Activated T-cell treated with anti-CD3 and anti-CD28 coated beads for 48 hours (primary cell): ENCODE results near the gene TMEM100.

Experiments used
- DNase-seq: peaks from one replicate; pipeline ENCODE4 v3.0.0-alpha.2; 2020; ENCODE audit warnings: low read depth

The TMEM100 gene, protein sequence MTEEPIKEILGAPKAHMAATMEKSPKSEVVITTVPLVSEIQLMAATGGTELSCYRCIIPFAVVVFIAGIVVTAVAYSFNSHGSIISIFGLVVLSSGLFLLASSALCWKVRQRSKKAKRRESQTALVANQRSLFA

DNA sequence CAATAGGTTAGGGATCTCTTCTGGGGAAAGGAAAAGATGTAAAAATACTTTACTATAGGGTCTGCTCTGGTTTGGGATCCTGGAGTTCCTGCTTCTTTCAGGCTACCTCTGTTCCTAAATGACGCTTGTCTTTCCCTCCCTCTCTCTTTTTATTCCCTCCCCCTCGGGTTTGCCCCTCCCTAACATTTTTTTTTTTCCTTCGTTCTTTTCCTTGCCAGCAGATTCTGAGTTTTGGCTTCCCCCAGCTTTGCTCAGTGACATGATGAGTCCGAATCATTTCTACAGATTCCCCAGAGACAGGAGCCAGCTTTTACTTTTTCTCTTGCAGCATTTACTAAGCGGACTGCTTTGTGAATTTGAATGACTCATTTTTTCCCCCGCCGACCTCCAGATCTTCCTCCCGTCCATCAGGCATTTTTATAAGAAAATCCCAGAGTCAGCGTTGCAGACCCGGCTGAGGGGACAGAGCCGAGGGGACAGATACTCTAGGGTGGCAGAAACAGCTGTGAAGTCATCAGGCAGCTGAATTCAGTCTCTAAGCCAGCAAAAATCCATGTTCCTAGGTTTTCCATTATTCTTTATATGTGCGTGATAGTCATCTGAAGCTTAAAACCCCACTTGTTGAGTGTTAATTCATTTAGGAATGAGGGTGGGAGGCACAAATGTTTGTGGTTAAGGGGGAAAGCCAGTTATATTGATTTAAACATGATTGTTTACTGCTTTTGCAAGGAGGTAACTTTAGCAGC, at the start of gene TMEM100:
Gene TMEM100 (minus strand): TSS at position 123 of the 746 bp plus-strand sequence. CDS start 1,794 bp downstream, outside the sequence.
- no peak for DNase-seq

DNA sequence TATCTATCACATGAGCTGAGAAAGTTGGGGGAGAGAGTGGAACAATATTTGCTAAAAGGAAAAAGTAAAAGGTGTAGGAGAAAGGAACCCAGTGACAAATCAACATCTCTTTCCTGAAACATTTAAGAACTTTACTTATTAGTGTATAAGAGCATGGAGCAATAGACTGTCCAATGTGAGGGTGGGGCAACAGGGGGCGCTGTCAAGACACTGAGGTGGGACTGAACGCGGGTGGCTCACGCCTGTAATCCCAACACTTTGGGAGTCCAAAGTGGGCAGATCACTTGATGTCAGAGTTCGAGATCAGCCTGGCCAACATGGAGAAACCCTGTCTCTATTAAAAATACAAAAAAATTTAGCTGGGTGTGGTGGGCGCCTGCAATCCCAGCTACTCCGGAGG, 49.4 kb upstream of the TMEM100 start:
- DNase-seq = no peak

DNA sequence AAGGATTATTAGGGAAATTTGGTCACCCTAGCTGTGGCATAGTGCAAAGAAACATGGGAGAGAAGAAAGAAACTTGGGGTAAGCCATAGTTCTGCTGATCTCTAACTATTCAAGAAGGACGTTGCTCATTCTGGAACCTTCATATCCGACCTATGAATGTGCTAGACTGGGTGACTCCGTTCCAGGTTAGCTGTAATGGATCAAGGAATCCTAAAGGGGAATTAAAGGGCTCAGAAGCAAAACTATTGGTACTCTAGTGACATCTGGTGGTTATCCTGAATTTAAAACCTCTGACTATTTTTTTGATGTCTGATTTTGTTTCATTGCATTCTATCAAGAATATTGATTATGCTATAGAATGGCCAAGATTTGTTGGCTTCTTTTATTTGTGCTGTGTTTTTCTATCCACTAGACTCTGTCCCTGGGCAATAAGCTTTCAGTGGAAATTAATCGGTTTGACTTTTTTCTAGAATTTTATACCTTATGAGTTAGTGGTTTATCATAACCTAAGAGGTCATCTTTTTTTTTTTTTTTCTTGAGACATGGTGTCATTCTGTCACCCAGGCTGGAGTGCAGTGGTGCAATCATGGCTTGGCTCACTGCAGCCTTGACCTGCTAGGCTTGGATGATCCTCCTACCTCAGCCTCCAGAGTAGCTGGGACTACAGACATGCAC, 47.7 kb upstream of the TMEM100 start:
- no peak for DNase-seq

DNA sequence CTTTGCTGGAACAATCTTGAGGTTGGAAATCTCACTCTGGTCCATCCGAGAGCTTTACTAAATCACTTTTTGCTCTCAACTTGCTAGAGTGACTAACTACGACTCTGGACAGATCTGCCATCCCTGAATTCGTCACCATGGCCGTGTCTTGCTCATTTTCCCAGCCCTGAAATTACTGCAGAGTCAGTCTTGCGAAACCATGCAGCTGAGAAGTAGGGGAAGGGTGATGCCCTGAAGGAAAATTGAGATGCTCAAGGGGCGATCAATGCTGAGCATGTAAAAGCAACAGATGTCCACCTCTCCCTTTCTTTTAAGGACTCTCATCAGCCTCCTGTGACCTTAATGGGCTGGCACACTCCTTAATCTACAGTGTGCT, 46.9 kb upstream of the TMEM100 start:
- no peak for DNase-seq

DNA sequence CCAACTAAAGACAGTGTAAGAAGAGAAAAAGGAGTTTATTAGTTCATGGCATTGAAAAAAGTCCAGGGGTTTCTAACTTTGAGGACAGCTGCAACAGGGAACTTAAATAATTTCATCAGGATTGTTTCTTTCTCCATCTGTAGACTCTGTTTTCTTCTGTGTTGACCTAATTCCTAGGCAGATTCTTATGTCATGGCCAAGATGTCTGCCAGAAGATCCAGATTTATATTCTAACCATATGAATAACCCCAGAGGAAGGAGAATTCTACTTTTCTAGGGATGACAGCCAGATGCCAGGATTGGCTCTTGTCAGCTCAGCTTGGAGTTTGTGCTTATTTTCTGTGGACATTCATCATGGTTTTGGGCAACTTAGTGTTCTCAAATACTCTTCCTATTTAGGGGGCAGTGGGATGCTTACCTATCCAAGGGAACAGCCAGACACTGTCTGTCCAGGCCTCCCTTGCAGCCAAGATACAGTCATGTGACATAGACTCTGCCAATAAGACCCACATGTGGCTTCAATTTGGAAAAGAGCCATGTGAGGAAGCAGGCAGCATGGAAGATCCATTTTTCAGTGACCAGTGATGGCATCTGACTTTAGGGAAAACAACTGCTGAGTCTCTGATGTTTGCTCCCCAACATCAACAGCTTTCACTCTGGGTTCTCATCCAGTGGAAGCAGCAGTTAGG, 46.4 kb upstream of the TMEM100 start:
- no peak for DNase-seq

DNA sequence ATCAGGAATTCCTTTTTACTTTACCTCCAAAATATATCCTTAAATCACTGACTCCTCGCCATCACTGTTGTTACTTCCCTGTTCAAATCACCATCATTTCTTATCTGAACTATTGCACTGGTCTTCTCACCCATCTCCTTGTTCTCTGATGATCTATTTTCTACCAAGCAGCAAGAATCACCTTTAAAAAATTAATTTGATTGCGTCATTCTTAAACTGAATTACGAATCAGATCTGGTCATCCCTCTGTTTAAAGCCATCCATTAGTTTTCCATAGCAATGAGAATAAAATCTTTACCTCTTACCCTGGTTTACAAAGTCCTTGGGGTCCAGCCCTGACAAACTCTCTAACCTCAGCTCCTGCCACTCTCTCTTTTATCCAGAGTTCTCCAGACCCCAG, 42.8 kb upstream of the TMEM100 start:
- DNase-seq = no peak

DNA sequence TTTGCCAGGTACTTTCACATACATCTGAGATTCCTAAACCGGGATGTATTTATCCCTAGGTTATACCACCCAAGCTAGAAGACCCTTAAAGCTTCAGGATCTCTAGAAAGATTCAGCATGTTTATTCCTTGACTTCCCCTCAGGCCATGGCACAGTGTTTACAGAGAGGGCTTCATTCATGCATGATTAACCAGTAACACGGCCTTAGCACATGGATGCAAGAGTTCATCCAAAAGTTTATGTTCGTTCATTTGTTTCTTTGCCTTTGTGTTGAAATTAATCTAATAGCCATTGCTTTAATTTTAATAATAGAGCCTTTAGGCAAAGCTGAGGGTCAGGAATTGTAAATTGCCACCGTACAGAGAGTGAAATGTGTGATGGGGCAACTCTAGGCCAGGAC, 41.9 kb upstream of the TMEM100 start:
- DNase-seq = no peak

DNA sequence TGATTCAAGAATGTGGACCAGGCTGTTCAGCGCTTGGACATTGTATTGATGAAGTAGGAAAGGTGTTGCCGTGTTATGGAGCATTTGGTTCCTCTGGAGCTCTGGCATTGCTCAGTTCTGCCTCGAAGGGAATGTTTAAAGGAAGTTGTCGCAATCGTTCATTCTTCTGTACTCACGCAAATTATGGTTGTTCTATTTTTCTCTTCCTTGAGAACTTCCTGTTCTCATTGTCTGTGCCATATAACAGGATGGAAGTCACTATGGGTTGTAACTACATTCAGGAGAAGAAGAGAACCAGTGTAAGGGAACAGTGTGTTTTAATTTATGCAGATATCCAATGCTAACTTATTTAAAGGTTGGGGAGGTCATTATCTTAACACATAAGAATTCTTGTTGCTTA, 41.2 kb upstream of the TMEM100 start:
- no peak for DNase-seq

DNA sequence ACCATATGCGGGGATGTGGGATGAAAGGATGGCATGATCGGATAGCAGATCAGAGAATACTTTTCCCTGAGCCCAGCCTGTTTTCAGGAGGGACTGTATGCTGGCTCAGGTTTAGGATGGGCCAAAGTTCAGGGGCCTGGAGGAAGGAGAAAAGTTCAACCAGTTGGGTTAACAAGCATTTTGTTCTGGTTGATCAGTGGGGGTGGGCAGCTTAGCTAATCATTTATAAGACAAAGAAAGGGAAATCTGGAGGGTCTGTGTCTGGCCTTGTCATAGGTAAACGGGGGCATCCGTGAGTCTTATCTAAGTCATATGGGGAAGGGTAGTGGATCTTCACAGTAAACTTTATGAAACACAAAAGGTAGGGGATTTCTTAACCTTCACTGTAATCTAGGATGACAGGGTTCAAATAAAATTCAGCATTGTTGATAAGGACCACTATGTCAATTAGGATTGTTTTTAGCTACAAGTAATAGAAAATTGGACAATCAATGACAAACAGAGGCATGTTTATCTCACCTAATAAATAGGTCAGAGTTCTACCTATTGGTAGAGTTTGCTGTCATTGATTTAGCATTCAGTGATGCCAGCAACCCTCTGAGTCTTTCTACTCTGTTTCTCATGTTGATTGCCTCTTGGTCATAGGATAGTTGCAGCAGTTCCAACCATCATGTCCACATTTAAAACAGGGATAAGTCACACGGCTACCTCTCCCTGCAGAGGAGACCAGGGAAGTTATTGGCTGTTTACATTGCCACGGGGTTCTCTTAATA, 39.6 kb upstream of the TMEM100 start:
- no peak for DNase-seq

DNA sequence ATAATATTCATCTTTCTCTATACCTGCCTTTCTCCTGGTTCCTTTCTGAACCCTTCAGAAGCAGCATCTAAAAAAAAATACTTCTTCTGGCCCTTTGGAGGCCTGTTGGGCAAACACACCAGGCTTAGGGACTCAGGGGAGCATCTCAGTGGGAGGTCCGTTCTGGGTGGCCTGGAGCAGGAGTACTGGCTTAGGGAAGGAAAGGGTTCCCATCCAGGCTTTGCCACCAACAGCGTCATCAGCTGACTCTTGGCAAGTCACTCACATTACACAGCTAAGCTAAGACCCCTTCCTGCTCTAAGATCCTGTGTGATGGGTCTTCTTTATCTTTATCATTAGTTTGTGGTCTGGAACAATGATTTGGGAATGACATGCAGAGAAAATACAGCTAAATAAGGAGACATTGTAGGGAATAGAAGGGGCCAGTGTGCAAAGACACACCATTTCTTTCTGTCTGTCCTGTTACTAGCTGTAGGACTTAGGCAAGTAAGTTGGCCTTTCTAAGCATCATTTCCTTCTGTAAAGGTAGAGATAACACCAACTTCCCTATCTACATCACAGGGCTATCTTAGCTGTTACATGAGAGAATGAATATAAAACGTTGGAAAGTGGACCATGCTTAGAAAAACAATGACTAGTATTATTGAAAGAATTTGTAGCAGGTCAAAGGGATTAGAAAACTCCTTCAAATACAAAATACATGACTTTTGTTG, 38.1 kb upstream of the TMEM100 start:
- no peak for DNase-seq

DNA sequence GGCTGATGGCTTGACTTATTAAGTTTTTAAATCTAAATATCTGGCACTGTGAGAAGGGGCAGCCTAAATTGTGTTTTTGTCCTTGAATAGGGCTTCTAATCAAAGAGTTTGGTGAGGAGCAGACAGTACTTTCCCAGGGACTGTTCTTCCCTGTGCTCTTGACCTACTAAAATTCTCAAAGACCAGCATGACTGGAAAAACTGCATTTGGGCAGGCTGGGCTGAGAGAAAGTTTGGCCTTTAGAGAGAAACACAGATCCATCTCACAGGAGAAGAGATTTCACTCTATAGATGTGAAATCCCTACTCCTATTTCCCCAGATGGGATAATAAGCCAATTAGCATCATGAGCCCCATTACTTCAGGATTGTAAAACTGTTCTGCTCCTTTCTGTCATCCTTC, 35.5 kb upstream of the TMEM100 start:
- no peak for DNase-seq

DNA sequence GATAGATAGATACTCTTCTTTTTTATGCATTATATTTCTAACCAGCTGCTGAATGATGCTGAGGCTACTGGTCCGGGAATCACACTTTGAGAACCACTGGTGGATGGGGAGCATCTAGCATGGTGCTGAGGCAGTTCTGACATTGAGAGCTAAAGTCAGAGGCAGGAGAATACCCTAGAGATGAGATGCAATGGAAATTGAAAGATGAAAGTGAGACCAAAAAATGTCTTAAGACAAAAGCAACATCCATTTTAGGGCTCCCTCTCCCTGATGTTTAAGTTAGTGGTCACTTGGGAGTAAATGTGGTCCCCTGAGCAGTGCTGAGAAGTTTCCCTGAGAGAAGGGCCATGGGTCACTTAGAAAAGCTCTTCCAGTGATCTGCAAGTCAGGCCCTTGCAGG, 35.0 kb upstream of the TMEM100 start:
- no peak for DNase-seq

DNA sequence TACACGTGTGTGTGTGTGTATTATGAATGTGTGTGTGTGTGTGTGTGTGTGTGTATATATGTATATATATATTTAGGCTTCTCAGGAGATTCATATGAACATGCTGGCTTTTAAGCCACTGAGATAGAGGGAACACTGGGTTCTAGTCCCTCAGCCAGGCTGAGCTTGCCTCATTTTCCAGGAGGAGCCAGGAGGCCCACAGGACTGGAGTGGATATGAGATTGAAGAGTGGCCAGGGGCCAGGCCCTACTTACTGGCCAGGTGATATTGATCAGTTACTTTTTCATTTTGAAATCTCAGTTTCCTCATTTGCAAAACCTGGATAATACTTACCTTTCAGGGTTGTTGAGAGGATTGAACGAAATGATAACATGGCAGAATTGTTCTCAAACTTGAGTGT, 34.0 kb upstream of the TMEM100 start:
- no peak for DNase-seq

DNA sequence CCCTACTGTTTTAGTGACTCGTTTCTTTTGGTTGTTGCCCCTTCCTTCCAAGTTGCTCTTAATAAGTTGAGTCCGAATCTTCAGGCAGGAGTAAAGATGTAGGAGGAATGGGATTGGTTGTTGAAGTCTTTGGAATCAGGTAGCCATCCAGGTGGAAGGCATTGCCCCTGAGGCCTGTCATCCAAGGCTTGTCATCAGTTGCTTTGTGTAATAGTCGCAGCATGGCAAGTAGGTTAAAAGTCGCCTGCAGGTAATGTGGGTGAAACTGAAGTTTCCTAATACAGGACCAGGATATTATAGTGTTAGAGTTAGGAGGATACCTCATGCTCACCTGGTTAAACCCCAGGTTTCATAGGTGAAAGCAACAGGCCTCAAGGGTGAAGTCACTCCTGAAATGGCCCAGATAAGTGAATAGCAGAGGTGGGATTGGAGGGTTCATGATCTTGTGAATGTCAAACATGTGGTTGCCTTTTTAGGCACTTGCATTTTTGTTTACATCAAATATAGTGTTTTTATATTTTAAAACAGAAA, 29.1 kb upstream of the TMEM100 start:
- DNase-seq = no peak

DNA sequence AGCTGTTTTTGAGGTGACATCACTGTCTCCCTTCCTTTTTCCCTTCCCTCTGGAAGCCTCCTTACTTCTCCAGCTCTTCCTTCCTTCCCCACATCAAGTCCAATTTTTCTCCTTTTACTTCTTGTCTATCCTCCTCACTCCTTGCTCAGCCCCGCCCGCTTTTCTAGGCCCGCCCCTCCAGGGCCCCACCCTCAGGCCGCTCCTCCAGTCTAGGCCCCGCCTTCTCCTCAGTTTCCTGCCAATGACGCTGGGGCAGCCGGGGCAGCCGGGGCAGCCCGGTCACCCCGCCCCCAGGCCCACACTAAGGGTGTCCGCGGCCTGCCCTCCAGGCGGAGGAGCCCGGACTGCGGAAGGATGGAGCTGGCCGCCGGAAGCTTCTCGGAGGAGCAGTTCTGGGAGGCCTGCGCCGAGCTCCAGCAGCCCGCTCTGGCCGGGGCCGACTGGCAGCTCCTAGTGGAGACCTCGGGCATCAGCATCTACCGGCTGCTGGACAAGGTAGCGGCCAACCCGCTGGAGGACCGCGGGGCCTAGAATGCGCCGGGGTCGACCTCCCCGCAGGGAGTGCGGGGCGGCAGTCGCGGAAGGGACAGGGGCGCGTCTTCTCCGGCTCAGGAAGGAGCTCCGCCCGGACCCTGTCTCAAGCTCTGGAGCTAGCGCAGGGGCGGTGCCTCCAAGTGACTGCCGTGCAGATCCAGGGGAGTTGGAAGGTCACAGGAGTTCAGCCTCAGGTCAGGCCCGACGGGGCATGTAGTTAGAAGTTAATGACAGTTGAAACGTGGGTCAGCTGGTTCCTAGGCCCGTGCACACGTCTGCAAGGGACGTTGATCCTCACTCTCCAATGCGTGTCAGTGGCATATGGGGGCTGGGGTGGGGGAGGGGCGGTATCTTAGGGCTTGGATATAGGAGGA, 28.3 kb upstream of the TMEM100 start, which contains the start of gene PCTP:
Gene PCTP (plus strand): TSS at position 302 of the 908 bp plus-strand sequence. CDS start 53 bp downstream, at position 355.
- peak; percentile 87 for DNase-seq

DNA sequence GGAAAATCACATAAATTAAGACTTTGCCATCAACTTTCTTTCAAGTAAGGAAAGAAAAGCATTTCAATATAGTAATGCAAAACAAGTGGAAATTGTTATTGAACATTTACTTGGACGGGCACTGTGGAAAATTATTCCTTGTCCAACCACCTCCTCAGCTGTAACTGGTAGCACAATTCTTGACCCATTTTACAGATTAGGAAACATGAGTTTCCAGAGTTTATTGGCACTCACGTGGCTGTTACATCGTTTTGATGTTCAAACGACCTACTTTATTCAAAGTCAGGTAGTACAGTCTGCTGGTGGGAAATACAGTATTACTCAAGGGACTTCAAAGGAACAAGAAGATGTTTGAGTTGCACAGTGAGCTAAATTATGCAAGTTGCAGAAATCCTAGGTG, 27.3 kb upstream of the TMEM100 start:
- no peak for DNase-seq

DNA sequence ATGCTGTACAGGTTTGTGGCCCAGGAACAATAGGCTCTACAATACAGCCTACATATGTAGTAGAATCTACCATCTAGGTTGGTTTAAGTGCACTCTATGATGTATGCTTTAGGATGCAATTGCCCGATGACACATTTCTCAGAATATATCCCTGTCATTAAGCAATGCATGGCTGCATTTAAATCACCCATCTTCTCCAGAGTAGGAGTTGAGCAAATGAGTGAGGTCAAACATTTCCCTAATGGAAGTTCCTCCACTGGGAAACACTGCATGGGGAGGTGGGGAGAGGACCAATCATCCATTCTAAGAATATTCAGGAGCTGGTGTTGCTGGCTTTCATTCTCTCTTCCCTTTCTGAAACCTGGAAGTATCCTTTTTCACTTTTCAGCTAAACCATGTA, 26.2 kb upstream of the TMEM100 start:
- no peak for DNase-seq

DNA sequence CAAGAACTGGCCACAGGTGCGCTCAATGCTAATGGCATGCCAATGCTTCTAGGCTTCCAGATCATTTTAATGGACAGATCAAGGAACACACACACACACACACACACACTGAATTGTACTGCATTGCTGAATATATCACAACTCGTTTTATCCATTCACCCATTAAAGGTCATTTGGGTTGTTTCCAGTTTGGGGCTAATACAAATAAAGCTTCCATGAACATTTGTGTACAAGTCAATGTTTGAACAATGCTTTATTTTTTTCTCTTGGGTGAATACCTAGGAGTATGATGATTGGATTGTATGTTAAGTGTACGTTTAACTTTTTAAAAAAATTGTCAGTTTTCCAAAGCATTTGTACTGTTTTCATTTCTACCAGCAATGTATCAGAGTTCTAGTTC, 24.5 kb upstream of the TMEM100 start:
- DNase-seq = no peak

DNA sequence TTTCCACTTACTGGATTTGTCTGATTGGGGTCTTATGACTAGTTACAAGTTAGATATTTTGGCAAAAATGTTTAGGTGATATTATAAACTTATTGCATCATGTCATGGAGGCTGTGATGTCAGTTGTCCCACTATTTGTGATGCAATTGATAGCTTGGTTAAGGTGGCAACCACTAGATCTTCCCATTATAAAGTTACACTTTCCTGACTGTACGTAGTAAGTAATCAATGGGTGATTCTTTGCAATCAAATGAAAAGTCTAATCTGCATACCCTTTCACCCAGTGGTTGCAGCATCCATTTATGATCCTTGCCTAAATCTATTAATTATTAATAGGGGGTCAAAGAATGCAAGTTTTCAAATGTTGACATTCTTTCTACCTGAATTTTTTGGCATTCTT, 23.8 kb upstream of the TMEM100 start:
- DNase-seq = no peak

DNA sequence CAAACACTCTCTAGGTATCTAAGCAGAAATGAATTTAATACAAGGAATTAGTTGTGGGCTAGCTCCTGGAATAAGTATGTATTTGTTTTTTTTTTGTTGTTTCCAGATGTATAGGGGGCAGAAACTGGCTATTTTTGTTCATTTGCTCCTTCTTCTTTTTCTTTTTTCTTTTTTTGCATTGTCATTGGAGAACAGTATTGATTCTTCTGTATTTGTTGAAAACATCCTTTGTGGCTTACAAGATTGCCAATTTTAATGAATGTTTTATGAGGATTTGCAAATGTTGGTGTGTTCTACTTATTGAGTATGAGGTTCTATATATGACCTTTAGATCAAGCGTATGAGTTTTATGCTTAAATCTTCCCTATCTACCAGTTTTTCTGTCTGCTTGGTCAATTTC, 22.6 kb upstream of the TMEM100 start:
- no peak for DNase-seq
